ENCODE measurements around the gene GCG. TPM values are rescaled to one million over a fixed set of nuclear protein-coding genes. Genes with fewer than 3 reads are reported as not detected.

GCG gene
- polyA plus RNA-seq, 3 donors from 2014 or later, result not detected

DNA sequence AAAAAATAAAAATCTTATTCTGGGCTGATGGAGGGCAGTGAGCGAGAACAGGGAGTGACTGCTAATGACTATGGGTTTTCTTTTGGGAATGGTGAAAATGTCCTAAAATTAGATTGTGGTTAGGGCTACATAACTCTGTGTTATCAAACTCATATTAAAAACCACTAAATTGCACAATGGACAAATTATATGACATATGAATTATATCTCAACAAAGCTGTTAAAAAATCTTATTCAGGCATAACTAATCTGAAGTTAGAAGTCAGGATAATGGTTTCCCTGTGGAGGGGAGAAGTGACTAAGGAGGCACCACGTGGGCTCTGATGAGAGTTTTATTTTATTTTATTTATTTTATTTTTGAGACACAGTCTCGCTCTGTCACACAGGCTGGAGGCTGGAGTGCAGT lies 45.9 kb downstream of the GCG start:
- no peaks in the 10 kb centered on the region for H3K4me1 Mint-ChIP-seq
- peaks cover 0 to under 1% (median 0%) of the 10 kb centered on the region in 6 donors for H3K9me3 Mint-ChIP-seq

GRCh38 chr2:162103443-162104009 lies 48.5 kb downstream of the GCG start:
- Mint-ChIP-seq H3K36me3 (no peaks in the 10 kb centered on the region), H3K9me3 (peaks cover 0 to 3% (median 0%) of the 10 kb centered on the region in 6 donors), H3K27ac (no peak overlapping the region), H3K4me1 (no peaks in the 10 kb centered on the region), H3K27me3 (ENCODE audit: low read depth in 3 of 3) (peaks cover 0 to under 1% (median 0%) of the 10 kb centered on the region in 3 donors), H3K4me3 (no peak overlapping the region)
- no peak for DNase-seq

More for the DNA sequence above, 45.9 kb downstream of the GCG start:
- Mint-ChIP-seq H3K4me3 (no peak overlapping the region), H3K27me3 (ENCODE audit: low read depth in 3 of 3) (no peaks in the 10 kb centered on the region), H3K27ac (no peak overlapping the region), H3K36me3 (no peaks in the 10 kb centered on the region)
- no peak for DNase-seq

- Mint-ChIP-seq H3K27ac (no peak overlapping the region), H3K4me3 (no peak overlapping the region), H3K27me3 (ENCODE audit: low read depth in 3 of 3) (peaks cover 0 to 2% (median 0%) of the 10 kb centered on the region in 3 donors), H3K9me3 (peaks cover 0 to 4% (median 0%) of the 10 kb centered on the region in 6 donors), H3K4me1 (no peaks in the 10 kb centered on the region), H3K36me3 (no peaks in the 10 kb centered on the region)
- no peak for DNase-seq
Observed at GRCh38 chr2:162100579-162100978, 51.5 kb downstream of the GCG start.

DNA sequence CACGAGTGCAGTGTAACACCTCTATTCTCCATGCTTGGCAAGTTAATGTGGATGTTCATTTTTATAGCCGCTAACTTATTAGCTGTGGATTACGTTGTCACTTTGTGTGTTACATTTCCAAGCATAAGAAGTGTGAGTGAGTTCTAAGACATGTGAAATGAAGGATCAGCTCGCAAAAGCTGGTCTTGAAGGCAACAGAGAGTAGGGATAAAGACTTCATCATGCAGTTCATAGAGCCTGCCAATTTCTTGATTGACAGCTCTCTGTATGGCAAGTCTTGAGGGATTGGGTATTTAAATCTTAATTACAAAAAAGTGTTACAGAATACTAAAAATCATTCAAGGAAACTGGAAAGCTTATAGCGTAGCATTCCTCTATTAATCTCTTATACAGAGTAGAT lies 52.2 kb downstream of the GCG start:
- no peak for DNase-seq
- Mint-ChIP-seq H3K9me3 (peaks cover 0 to 4% (median 0%) of the 10 kb centered on the region in 6 donors), H3K27me3 (ENCODE audit: low read depth in 3 of 3) (peaks cover 0 to 2% (median 0%) of the 10 kb centered on the region in 3 donors), H3K4me3 (no peak overlapping the region), H3K36me3 (no peaks in the 10 kb centered on the region), H3K27ac (no peak overlapping the region), H3K4me1 (no peaks in the 10 kb centered on the region)

Other genes with a start within 250 kb of the GCG start
- 1 to 10 TPM; 2.5 to 6.0 (median 4.3) TPM for gene DPP4, start 78.0 kb downstream of the GCG start, polyA plus RNA-seq
- not detected for gene FAP, start 91.2 kb upstream of the GCG start, polyA plus RNA-seq
- gene IFIH1, start 166.4 kb upstream of the GCG start, polyA plus RNA-seq, result 10 to 100 TPM in 1 of 3 donors, 1 to 10 TPM in 2; 7.2 to 16.8 (median 9.8) TPM
- 10 to 100 TPM in 1 of 3 donors, 1 to 10 TPM in 2; 6.1 to 12.6 (median 9.4) TPM for gene GCA, start 191.9 kb upstream of the GCG start, polyA plus RNA-seq

All from immature natural killer cell (primary cell).